Endothelial cell of umbilical vein (primary cell): ENCODE measurements around the gene MRPL4. TPM values are rescaled to one million over a fixed set of nuclear protein-coding genes. Genes with fewer than 3 reads are reported as not detected.

ENCODE experiments used
- BruUV-seq: library from RNA; stranded (reverse); fragments of 400-500 nt; replicated peaks from 2 replicates; lab custom pipeline; 2021; lab: Mats Ljungman, UMichigan
- CTCF ChIA-PET: fragments of 300-600, 350-600 bp; sonication (Branson Sonifier 250); formaldehyde crosslinking; loops from one replicate; lab custom pipeline; 2021; ENCODE audit warnings: antibody characterized with exemption, inconsistent platforms; lab: Charles Lee
- POLR2A ChIA-PET: fragments of 300-600, 350-600 bp; sonication (Branson Sonifier 250); formaldehyde crosslinking; loops from one replicate; lab custom pipeline; 2021; ENCODE audit warnings: antibody characterized with exemption, inconsistent platforms; lab: Charles Lee
- DNase-seq: peaks from one replicate; pipeline ENCODE4 v3.0.0-alpha.2; 2011; ENCODE audit warnings: low read depth, low spot score
- FAIRE-seq: peaks from 2 replicates; lab custom pipeline; 2011; peaks lifted over from hg19 to GRCh38; lab: Jason Lieb, UNC
- H2AFZ ChIP-seq: 2 replicates; pipeline ENCODE4 v1.6.0; 2012; ENCODE audit warnings: low read depth, low read length, control low read depth, inconsistent platforms
- H3K27ac ChIP-seq: 2 replicates; pipeline ENCODE4 v1.5.1; 2011; ENCODE audit warnings: low read depth, mild to moderate bottlenecking, control low read depth, low read length, moderate library complexity; ENCODE audit not compliant: insufficient read depth
- H3K27me3 ChIP-seq, 2 experiments: 2 replicates each; pipeline versions ENCODE4 v1.6.0 to v1.6.1; 2011; ENCODE audit warnings: low read length in 2 of 2, mixed read lengths in 1 of 2; ENCODE audit not compliant: control insufficient read depth in 2 of 2, insufficient read depth in 2 of 2
- H3K36me3 ChIP-seq, 2 experiments: 2 replicates in 1 of 2; 3 replicates in 1 of 2; pipeline ENCODE4 v1.5.1; 2011; ENCODE audit warnings: low read length in 2 of 2, mild to moderate bottlenecking in 1 of 2, moderate library complexity in 1 of 2; ENCODE audit not compliant: control insufficient read depth in 2 of 2, insufficient read depth in 2 of 2; ENCODE audit errors: extremely low read depth in 1 of 2
- H3K4me1 ChIP-seq: 3 replicates; pipeline ENCODE4 v1.5.1; 2011; ENCODE audit warnings: mild to moderate bottlenecking, low read length; ENCODE audit not compliant: control insufficient read depth, insufficient read depth; ENCODE audit errors: extremely low read depth
- H3K4me2 ChIP-seq: 2 replicates; pipeline ENCODE4 v1.6.1; 2011; ENCODE audit warnings: low read length, control low read depth, mixed read lengths; ENCODE audit not compliant: insufficient read depth
- H3K4me3 ChIP-seq, 3 experiments: fragments of 200-600 bp in 1 of 3; sonication (generic), shearing (Covaris generic) in 1 of 3; replicated peaks in 1 of 3; 2 replicates each; pipeline ENCODE4 v1.5.1; 2011 to 2016; ENCODE audit warnings: control low read depth in 3 of 3, low read length in 3 of 3, mild to moderate bottlenecking in 2 of 3, inconsistent platforms in 1 of 3, low read depth in 1 of 3, moderate library complexity in 1 of 3; ENCODE audit not compliant: insufficient read depth in 1 of 3
- H3K79me2 ChIP-seq: 2 replicates; pipeline ENCODE4 v1.6.0; 2012; ENCODE audit warnings: low read length, inconsistent platforms; ENCODE audit not compliant: control insufficient read depth, insufficient read depth
- H3K9ac ChIP-seq: replicated peaks from 2 replicates; pipeline ENCODE3; 2011; ENCODE audit warnings: low read length, control low read depth; ENCODE audit not compliant: insufficient read depth; ENCODE audit errors: extremely low read depth
- H3K9me1 ChIP-seq: replicated peaks from 3 replicates; pipeline ENCODE4 v1.6.0; 2011; ENCODE audit warnings: mild to moderate bottlenecking, low read length; ENCODE audit not compliant: control insufficient read depth, insufficient read depth; ENCODE audit errors: extremely low read depth
- H3K9me3 ChIP-seq: replicated peaks from 2 replicates; pipeline ENCODE4 v1.5.1; 2012; ENCODE audit warnings: low read length, inconsistent platforms; ENCODE audit not compliant: control insufficient read depth, insufficient read depth
- H4K20me1 ChIP-seq: replicated peaks from 2 replicates; pipeline ENCODE3; 2011; ENCODE audit warnings: mild to moderate bottlenecking, low read length; ENCODE audit not compliant: control insufficient read depth, insufficient read depth; ENCODE audit errors: extremely low read depth
- FOS ChIP-seq: IDR thresholded peaks from 2 replicates; pipeline ENCODE4 v1.6.1; 2011; ENCODE audit warnings: mild to moderate bottlenecking, low read length, moderate library complexity, borderline replicate concordance; ENCODE audit not compliant: insufficient read depth
- POLR2AphosphoS5 ChIP-seq: IDR thresholded peaks from 2 replicates; pipeline ENCODE4 v1.6.1; 2012; ENCODE audit warnings: low read depth, mild to moderate bottlenecking, control low read depth, low read length, moderate library complexity; ENCODE audit not compliant: insufficient read depth
- dilution Hi-C: fragments of 300-500 bp; cut with MboI; formaldehyde crosslinking; loops from one replicate; pipeline ENCODE4 v1.15.0; 2019; ENCODE audit warnings: low sequenced_read_pairs; ENCODE audit not compliant: extremely low pct_ligation_motif_present
- intact Hi-C: fragments of 100-400 bp; cut with micrococcal nuclease; formaldehyde crosslinking; loops from one replicate; pipeline ENCODE4 v1.10.0; 2022
- polyA plus RNA-seq, 4 experiments: library from polyadenylated mRNA; depleted of rRNA in 3 of 4; stranded (reverse) in 3 of 4; unstranded in 1 of 4; fragments of >200 nt; gene quantifications; 2 replicates each; pipeline versions ENCODE4 v1.2.1 to v1.2.3, GENCODE V29; 2011 to 2012; ENCODE audit warnings: missing spikeins in 1 of 4
- total RNA-seq: library from RNA; stranded (reverse); gene quantifications from 2 replicates; pipeline ENCODE4 v1.2.3, GENCODE V29; 2021
- TF ChIP-seq, protein P1 (sequence below), 2 donors: IDR thresholded peaks; 1 replicate in 1 of 2; 2 replicates in 1 of 2; pipeline ENCODE4 v1.5.1; 2011; ENCODE audit warnings: low read length in 2 of 2, mild to moderate bottlenecking in 2 of 2, moderate library complexity in 2 of 2, control low read depth in 1 of 2, inconsistent platforms in 1 of 2, low read depth in 1 of 2; ENCODE audit not compliant: insufficient read depth in 1 of 2; ENCODE audit errors: extremely low read depth in 1 of 2

The MRPL4 gene
- total and polyA plus RNA-seq, 2 donors (not counting 3 experiments of a cell fraction or from before 2014, with no cell fraction given), result 70.4 to 118 TPM

DNA sequence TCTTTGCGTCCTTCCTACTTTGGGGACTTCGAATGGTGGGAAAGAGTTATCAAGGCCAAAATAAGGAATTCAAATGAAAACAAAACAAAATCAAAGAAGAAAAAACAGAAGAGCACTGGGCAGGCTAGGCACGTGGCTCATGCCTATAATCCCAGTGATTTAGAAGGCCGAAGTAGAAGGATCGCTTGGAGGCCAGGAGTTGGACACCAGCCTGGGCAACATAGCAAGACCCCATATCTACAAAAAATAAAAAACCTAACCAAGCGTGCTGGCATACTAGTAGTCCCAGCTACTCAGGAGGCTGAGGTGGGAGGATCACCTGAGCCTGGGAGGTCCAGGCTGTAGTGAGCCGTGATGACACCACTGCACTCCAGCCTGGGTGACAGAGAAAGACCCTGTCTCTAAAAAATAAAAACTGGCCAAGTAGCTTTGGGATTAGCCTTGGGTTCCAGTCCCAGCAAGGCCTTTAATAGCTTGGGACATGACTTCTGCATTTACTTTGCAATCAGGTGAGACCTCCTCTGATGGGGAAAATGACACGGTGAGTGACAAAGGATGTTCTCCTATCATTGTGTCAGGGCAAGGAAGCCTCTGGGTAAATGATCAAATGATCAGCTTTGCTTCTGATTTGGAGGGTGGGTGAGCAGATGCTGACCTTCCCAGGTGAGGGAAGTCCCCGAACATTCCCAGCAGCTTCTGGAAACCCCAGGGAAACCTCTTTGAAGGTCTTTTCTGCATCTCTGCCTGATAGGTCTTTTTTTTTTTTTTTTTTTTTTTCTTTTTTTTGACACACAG, 26.0 kb downstream of the MRPL4 start:
- dilution Hi-C loops, result no loop called here
- H3K4me1 ChIP-seq, result no peaks in the 10 kb centered on the region

More for the DNA sequence above, 26.0 kb downstream of the MRPL4 start:
- Histone ChIP-seq H3K4me3 (no peak overlapping the region), H4K20me1 (no peaks in the 10 kb centered on the region), H3K9me1 (no peaks in the 10 kb centered on the region), H3K36me3 (no peaks in the 10 kb centered on the region), H3K79me2 (no peaks in the 10 kb centered on the region), H3K4me2 (no peak overlapping the region), H3K27me3 (no peaks in the 10 kb centered on the region), H3K27ac (no peak overlapping the region), H3K9ac (no peak overlapping the region), H3K9me3 (no peaks in the 10 kb centered on the region), H2AFZ (no peak overlapping the region)
- POLR2A ChIA-PET, result interaction anchor here (1.1 kb wide), 1 partner anchor 9 kb away, joined by 13 read pairs; no protein-coding TSS in a partner anchor
- TF ChIP-seq POLR2AphosphoS5 (no peak), FOS (no peak)
- TF ChIP-seq, protein P1, sequence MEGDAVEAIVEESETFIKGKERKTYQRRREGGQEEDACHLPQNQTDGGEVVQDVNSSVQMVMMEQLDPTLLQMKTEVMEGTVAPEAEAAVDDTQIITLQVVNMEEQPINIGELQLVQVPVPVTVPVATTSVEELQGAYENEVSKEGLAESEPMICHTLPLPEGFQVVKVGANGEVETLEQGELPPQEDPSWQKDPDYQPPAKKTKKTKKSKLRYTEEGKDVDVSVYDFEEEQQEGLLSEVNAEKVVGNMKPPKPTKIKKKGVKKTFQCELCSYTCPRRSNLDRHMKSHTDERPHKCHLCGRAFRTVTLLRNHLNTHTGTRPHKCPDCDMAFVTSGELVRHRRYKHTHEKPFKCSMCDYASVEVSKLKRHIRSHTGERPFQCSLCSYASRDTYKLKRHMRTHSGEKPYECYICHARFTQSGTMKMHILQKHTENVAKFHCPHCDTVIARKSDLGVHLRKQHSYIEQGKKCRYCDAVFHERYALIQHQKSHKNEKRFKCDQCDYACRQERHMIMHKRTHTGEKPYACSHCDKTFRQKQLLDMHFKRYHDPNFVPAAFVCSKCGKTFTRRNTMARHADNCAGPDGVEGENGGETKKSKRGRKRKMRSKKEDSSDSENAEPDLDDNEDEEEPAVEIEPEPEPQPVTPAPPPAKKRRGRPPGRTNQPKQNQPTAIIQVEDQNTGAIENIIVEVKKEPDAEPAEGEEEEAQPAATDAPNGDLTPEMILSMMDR (IDR thresholded peaks at IDR 0.05; ENCODE audit: extremely low read depth in 1 of 2, insufficient read depth in 1 of 2, low read depth in 1 of 2, low read length in 2 of 2), result no peak
- no TSS peak for BruUV-seq
- DNase-seq (no peak), FAIRE-seq (no peak)
- CTCF ChIA-PET, result interaction anchor here (0.7 to 3.7 kb wide), 3 partner anchors 9 to 97 kb away, joined by 3 to 14 read pairs (median 12); no protein-coding TSS in a partner anchor
- intact Hi-C loops, result no loop called here
